Thyroid gland (tissue), 4 donors: ENCODE measurements around the gene INAFM2. TPM values are rescaled to one million over a fixed set of nuclear protein-coding genes. Genes with fewer than 3 reads are reported as not detected.
A peak's percentile ranks its signal among the peaks of the same experiment; 100 is the strongest.

Experiments used
- DNase-seq, 2 donors: peaks; one replicate each; pipeline ENCODE4 v3.0.0-alpha.2; 2019
- H3K27ac ChIP-seq, 3 donors: fragments of 200-600 bp; sonication (generic); 1 replicate in 2 of 3; 2 replicates in 1 of 3; pipeline ENCODE4 v1.5.1; 2016 to 2019; ENCODE audit warnings: mild to moderate bottlenecking in 1 of 3, moderate library complexity in 1 of 3
- H3K27me3 ChIP-seq: fragments of 200-600 bp; sonication (generic); one replicate; pipeline ENCODE4 v1.5.1; 2019
- H3K36me3 ChIP-seq, 2 donors: fragments of 200-600 bp; sonication (generic); one replicate each; pipeline ENCODE4 v1.5.1; 2016 to 2019
- H3K4me1 ChIP-seq, 2 donors: fragments of 200-600 bp; sonication (generic); one replicate each; pipeline ENCODE4 v1.5.1; 2017 to 2019
- H3K4me3 ChIP-seq, 3 donors: fragments of 200-600 bp; sonication (generic); replicated peaks in 1 of 3; 1 replicate in 2 of 3; 2 replicates in 1 of 3; pipeline ENCODE4 v1.5.1; 2016; ENCODE audit warnings: mild to moderate bottlenecking in 1 of 3
- H3K9me3 ChIP-seq: fragments of 200-600 bp; sonication (generic); one replicate; pipeline ENCODE4 v1.5.1; 2017
- POLR2A ChIP-seq, 2 donors: fragments of 450-650 bp; IDR thresholded peaks; one replicate each; pipeline ENCODE4 v1.6.1; 2017; ENCODE audit warnings: antibody characterized with exemption in 2 of 2, mild to moderate bottlenecking in 2 of 2, moderate library complexity in 1 of 2
- WGBS, 2 donors: methylation state at CpG; one replicate each; pipeline ENCODE4 v1.1.5; 2017; 5-methylcytosine and 5-hydroxymethylcytosine counted together
- intact Hi-C: fragments of 100-400 bp; cut with DNase I; formaldehyde crosslinking; loops from one replicate; pipeline ENCODE4 v1.15.1; 2023
- total RNA-seq, 4 donors: library from RNA; depleted of rRNA; stranded (reverse); fragments of >200 nt; gene quantifications; one replicate each; pipeline ENCODE4 v1.2.3, GENCODE V29; 2016
- TF ChIP-seq, protein P1 (sequence below), 6 experiments: fragments of 200-600 bp in 3 of 6; fragments of 450-650 bp in 3 of 6; sonication (generic) in 3 of 6; IDR thresholded peaks; one replicate each; pipeline ENCODE4 v1.5.1; 2016 to 2019; ENCODE audit warnings: antibody characterized with exemption in 6 of 6, mild to moderate bottlenecking in 2 of 6, inconsistent platforms in 1 of 6, moderate library complexity in 1 of 6

The INAFM2 gene
- total RNA-seq, 4 donors from 2014 or later, result 47.5 to 86.9 (median 63.8) TPM

DNA sequence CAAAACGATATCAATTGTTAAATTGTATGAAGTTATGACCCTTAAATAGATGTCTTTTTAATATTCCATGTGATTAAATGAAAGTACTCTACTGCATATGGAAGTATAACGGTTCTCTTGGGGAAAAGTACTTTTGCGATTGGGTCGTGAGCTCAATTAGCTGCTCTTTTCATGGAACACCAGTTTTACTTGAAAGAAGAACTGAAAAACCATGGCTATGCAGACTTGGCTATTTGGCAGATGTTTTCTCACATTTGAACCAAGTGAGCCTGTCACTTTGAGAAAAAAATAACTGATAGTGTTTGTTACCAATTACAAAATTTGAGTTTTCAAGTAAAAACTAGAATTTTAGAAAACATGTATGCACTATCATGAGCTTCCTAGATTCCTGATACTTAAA, 5.9 kb upstream of the INAFM2 start:
- 61 to 65% methylated on average over 4 of the region's 4 CpGs for WGBS, 2 donors
- Histone ChIP-seq H3K9me3 (no peaks in the 10 kb centered on the region), H3K27me3 (no peaks in the 10 kb centered on the region), H3K27ac (no peak overlapping the region), H3K4me1 (peaks cover 8 to 12% of the 10 kb centered on the region in 2 donors), H3K4me3 (no peak overlapping the region), H3K36me3 (no peaks in the 10 kb centered on the region)
- intact Hi-C loops, result no loop called here
- TF ChIP-seq POLR2A (IDR thresholded peaks at IDR 0.05), result no peak
- TF ChIP-seq, protein P1, sequence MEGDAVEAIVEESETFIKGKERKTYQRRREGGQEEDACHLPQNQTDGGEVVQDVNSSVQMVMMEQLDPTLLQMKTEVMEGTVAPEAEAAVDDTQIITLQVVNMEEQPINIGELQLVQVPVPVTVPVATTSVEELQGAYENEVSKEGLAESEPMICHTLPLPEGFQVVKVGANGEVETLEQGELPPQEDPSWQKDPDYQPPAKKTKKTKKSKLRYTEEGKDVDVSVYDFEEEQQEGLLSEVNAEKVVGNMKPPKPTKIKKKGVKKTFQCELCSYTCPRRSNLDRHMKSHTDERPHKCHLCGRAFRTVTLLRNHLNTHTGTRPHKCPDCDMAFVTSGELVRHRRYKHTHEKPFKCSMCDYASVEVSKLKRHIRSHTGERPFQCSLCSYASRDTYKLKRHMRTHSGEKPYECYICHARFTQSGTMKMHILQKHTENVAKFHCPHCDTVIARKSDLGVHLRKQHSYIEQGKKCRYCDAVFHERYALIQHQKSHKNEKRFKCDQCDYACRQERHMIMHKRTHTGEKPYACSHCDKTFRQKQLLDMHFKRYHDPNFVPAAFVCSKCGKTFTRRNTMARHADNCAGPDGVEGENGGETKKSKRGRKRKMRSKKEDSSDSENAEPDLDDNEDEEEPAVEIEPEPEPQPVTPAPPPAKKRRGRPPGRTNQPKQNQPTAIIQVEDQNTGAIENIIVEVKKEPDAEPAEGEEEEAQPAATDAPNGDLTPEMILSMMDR (IDR thresholded peaks at IDR 0.05), result no peak
- DNase-seq, result no peak

DNA sequence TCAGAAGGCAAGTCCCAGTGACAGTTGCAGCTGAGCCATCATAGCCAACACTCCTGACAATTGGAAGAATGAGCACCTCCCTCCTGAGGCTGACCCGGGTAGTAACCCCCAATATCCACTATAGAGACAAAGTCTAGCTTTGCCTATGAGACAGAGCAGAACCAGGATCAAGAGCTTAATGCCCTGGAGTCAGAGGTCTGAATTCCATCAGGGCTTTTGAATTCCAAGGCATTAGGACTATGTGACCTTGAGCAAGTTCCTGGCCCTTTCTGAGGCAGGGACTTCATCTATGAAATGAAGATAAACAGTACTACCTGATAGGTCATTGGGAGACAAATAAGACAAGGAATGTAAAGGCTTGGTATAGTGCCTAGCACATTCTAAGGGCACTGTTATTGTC, 3.1 kb upstream of the INAFM2 start:
- 92 to 100% methylated on average over 1 of the region's 1 CpG for WGBS, 2 donors
- H3K9me3 ChIP-seq, result no peaks in the 10 kb centered on the region
- TF ChIP-seq, protein P1 (IDR thresholded peaks at IDR 0.05), result no peak
- intact Hi-C loops, result loop anchor here (5.0 kb wide), 2 partner anchors 33 to 47 kb away; no protein-coding TSS in a partner anchor
- H3K27me3 ChIP-seq, result no peaks in the 10 kb centered on the region
- DNase-seq, result no peak
- H3K36me3 ChIP-seq, result no peaks in the 10 kb centered on the region
- no peak overlapping the region for H3K27ac ChIP-seq
- no peak overlapping the region for H3K4me3 ChIP-seq
- H3K4me1 ChIP-seq, result peaks cover 16 to 17% of the 10 kb centered on the region in 2 donors

DNA sequence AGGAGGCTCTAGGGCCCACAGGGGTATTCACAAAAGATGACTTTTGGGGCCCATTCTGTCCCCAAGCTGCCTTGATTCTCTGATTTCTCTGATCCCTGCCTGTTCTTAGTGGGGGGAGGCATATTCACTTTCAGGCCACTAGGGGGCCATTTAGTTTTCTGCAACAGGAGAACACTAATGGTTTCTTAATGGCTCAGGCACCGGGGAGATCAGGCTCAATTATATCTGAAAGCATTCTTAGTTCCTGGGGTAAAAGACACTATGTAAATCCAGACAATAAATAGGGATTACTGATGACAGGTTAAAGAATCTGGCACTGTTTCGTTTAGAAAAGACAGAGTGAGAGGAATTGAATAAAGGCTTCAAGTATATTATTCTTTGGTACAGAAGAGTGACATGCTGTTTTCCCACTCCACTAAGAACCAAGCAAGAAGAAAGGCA, 2.5 kb upstream of the INAFM2 start:
- Histone ChIP-seq H3K4me3 (no peak overlapping the region), H3K36me3 (no peaks in the 10 kb centered on the region), H3K4me1 (peaks cover 21 to 23% of the 10 kb centered on the region in 2 donors), H3K9me3 (no peaks in the 10 kb centered on the region), H3K27ac (no peak overlapping the region), H3K27me3 (no peaks in the 10 kb centered on the region)
- TF ChIP-seq, protein P1 (IDR thresholded peaks at IDR 0.05), result peak; percentile 80 to 94 (median 82)
- no peak for TF ChIP-seq POLR2A (IDR thresholded peaks at IDR 0.05)
- intact Hi-C loops, result loop anchor here (5.0 kb wide), 2 partner anchors 34 to 46 kb away; no protein-coding TSS in a partner anchor
- 1 to 2% methylated on average over 2 of the region's 2 CpGs for WGBS, 2 donors
- DNase-seq, result peak; percentile 65 to 72

DNA sequence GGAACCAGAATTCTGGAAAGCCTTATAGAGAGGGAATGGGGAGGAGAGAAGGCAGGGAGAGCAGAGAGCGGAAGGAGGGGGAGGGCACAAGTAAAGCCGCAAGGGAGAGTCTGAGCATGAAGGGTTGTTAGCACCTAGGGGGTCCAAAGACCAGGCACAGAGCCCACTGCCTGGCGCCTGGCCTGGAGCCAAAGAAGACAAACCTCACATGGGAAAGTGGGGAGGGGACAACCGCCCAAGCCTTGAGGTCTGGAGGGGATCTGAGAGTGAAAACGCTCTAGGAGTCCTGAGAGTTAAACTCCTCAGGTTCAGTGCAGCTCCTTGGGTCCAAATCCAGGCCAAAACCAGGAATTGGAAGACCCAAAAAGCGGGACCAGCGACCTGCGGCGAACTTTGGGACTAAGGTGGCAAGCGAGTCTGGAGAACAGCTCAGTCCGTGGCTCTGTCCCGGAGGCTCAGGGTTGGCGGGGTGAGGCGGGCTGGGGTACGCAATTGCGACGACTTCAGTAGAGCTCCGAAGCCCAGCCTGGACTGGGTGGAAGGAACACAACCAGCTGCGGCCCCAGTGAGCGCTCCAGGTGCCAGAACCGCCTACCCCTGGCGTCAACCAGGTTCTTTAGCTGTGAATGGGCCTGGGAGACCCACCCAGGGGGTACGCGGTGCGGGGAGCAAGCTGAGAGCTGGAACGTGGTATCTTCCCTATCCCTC, 807 bp upstream of the INAFM2 start:
- no peaks in the 10 kb centered on the region for H3K9me3 ChIP-seq
- H3K4me1 ChIP-seq, result peaks cover 37 to 40% of the 10 kb centered on the region in 2 donors
- intact Hi-C loops, result loop anchor here (5.0 kb wide), 2 partner anchors 35 to 45 kb away; no protein-coding TSS in a partner anchor
- H3K36me3 ChIP-seq, result no peaks in the 10 kb centered on the region
- peak overlapping the region in 1 of 3 donors; percentile 13 for H3K4me3 ChIP-seq
- H3K27ac ChIP-seq, result peak overlapping the region; percentile 5 to 56 (median 51)
- H3K27me3 ChIP-seq, result no peaks in the 10 kb centered on the region
- no peak for TF ChIP-seq POLR2A (IDR thresholded peaks at IDR 0.05)
- TF ChIP-seq, protein P1 (IDR thresholded peaks at IDR 0.05), result no peak
- DNase-seq, result no peak
- WGBS, 2 donors, result 50 to 64% methylated on average over 12 to 17 of the region's 26 CpGs
